GM12878 (cell line): ENCODE measurements around the gene NHS. TPM values are rescaled to one million over a fixed set of nuclear protein-coding genes. Genes with fewer than 3 reads are reported as not detected.

ENCODE experiments used
- ATAC-seq: fragments of 200-7000 bp; cut with Tn5 transposase; 3 replicates; pipeline ENCODE4 v1.9.1; 2020; ENCODE audit warnings: mild to moderate bottlenecking, moderate library complexity
- BruUV-seq: library from RNA; stranded (reverse); fragments of 400-500 nt; replicated peaks from 2 replicates; lab custom pipeline; 2021; lab: Mats Ljungman, UMichigan
- CTCF ChIA-PET: fragments of 300-600 bp; sonication (Branson Sonifier 250); formaldehyde crosslinking; extraction: SDS; loops from one replicate; lab custom pipeline; 2021; ENCODE audit warnings: inconsistent platforms; lab: Yijun Ruan, JAX
- POLR2A ChIA-PET: fragments of 350-600 bp; formaldehyde crosslinking; extraction: SDS; loops from one replicate; lab custom pipeline; 2021; ENCODE audit warnings: inconsistent platforms; lab: Charles Lee
- RAD21 ChIA-PET: fragments of 300-600 bp; sonication (Branson Sonifier 250); formaldehyde crosslinking; loops from one replicate; lab custom pipeline; 2023; ENCODE audit warnings: antibody characterized with exemption; ENCODE audit not compliant: unreplicated experiment; lab: Charles Lee
- SMC1A ChIA-PET: fragments of 300-600 bp; sonication (Branson Sonifier 250); formaldehyde crosslinking; loops from one replicate; lab custom pipeline; 2023; ENCODE audit not compliant: unreplicated experiment, uncharacterized antibody; lab: Charles Lee
- DNase-seq: peaks from one replicate; pipeline ENCODE4 v3.0.0-alpha.2; 2011; ENCODE audit warnings: low read depth, low spot score
- FAIRE-seq: peaks from 3 replicates; lab custom pipeline; 2011; peaks lifted over from hg19 to GRCh38; lab: Jason Lieb, UNC
- H2AFZ ChIP-seq: 2 replicates; pipeline ENCODE4 v1.6.0; 2011; ENCODE audit warnings: low read depth, low read length, control low read depth; ENCODE audit not compliant: control insufficient read depth
- H3K27ac ChIP-seq: 2 replicates; pipeline ENCODE4 v1.5.1; 2011; ENCODE audit warnings: control low read depth; ENCODE audit not compliant: control insufficient read depth, insufficient read depth
- H3K27me3 ChIP-seq, 2 experiments: replicated peaks in 1 of 2; 2 replicates each; pipeline versions ENCODE4 v1.6.0 to v1.6.1; 2011; ENCODE audit warnings: low read length in 1 of 2; ENCODE audit not compliant: control insufficient read depth in 2 of 2, insufficient read depth in 2 of 2
- H3K36me3 ChIP-seq, 2 experiments: 2 replicates each; pipeline ENCODE4 v1.5.1; 2011; ENCODE audit warnings: low read length in 1 of 2; ENCODE audit not compliant: control insufficient read depth in 2 of 2, insufficient read depth in 2 of 2
- H3K4me1 ChIP-seq: 2 replicates; pipeline ENCODE4 v1.6.1; 2011; ENCODE audit warnings: mild to moderate bottlenecking, low read length, moderate library complexity, mixed read lengths; ENCODE audit not compliant: control insufficient read depth, insufficient read depth
- H3K4me2 ChIP-seq: 2 replicates; pipeline ENCODE4 v1.6.0; 2011; ENCODE audit warnings: control low read depth; ENCODE audit not compliant: control insufficient read depth, insufficient read depth
- H3K4me3 ChIP-seq: fragments of 200-600 bp; sonication (generic); 2 replicates; pipeline ENCODE4 v1.5.1; 2016
- H3K79me2 ChIP-seq: 2 replicates; pipeline ENCODE4 v1.6.0; 2011; ENCODE audit warnings: low read length; ENCODE audit not compliant: control insufficient read depth, insufficient read depth
- H3K9ac ChIP-seq: 2 replicates; pipeline ENCODE4 v1.8.0; 2011; ENCODE audit warnings: low read length, control low read depth, mixed read lengths; ENCODE audit not compliant: control insufficient read depth, insufficient read depth
- H3K9me3 ChIP-seq: replicated peaks from 3 replicates; pipeline ENCODE4 v1.5.1; 2011; ENCODE audit warnings: mild to moderate bottlenecking, low read length; ENCODE audit not compliant: control insufficient read depth, insufficient read depth
- H4K20me1 ChIP-seq: 2 replicates; pipeline ENCODE4 v1.6.0; 2011; ENCODE audit not compliant: control insufficient read depth, insufficient read depth
- MTA2 ChIP-seq: fragments of 450-650 bp; IDR thresholded peaks from 2 replicates; pipeline ENCODE4 v1.6.1; 2016; ENCODE audit warnings: low read depth, mild to moderate bottlenecking, moderate library complexity
- RUNX3 ChIP-seq: IDR thresholded peaks from 2 replicates; pipeline ENCODE4 v1.6.1; 2012; ENCODE audit warnings: low read length, inconsistent platforms
- SRF ChIP-seq, 2 experiments: IDR thresholded peaks; 2 replicates each; pipeline ENCODE4 v1.6.1; 2011; ENCODE audit warnings: low read depth in 2 of 2, low read length in 2 of 2, mild to moderate bottlenecking in 1 of 2, moderate library complexity in 1 of 2
- WGBS: methylation state at CpG from one replicate; pipeline ENCODE4 v1.1.6; 2016; ENCODE audit warnings: low lambda C conversion rate; ENCODE audit not compliant: insufficient replicate concordance, insufficient coverage; ENCODE audit errors: missing lambda C conversion rate; 5-methylcytosine and 5-hydroxymethylcytosine counted together
- in situ Hi-C: fragments of 300-500 bp; cut with MboI; formaldehyde crosslinking; loops from 9 replicates; pipeline ENCODE4 v1.14.3; 2018; ENCODE audit warnings: mixed read lengths
- intact Hi-C: fragments of 100-400 bp; cut with micrococcal nuclease; formaldehyde crosslinking; loops from one replicate; pipeline ENCODE4 v1.14.2; 2022; ENCODE audit not compliant: unreplicated experiment
- polyA plus RNA-seq, 11 experiments: library from polyadenylated mRNA; depleted of rRNA in 4 of 11; unstranded in 6 of 11; stranded (reverse) in 5 of 11; fragments of >200 nt; fragmentation: Nextera tagmentation in 4 of 11; fragmentation: Illumina TruSeq in 1 of 11; extraction: Ambion mirVana in 4 of 11; extraction: Trizol in 1 of 11; gene quantifications; 1 replicate in 1 of 11; 2 replicates in 10 of 11; pipeline versions ENCODE4 v1.2.1 to v1.2.3, GENCODE V29; 2011 to 2016; ENCODE audit warnings: inconsistent platforms in 2 of 11, missing spikeins in 2 of 11, low read depth in 1 of 11
- total RNA-seq, 4 experiments: library from RNA; depleted of rRNA in 3 of 4; stranded (reverse); fragments of >200 nt in 3 of 4; fragmentation: Illumina TruSeq in 1 of 4; extraction: Trizol in 1 of 4; gene quantifications; 2 replicates each; pipeline versions ENCODE4 v1.2.1 to v1.2.3, GENCODE V29; 2013 to 2021

The NHS gene
- total and polyA plus RNA-seq, 10 of the 15 experiments (the other 5 are each of a cell fraction or from before 2014, with no cell fraction given), result under 0.01 to 0.07 (median 0.03) TPM; not detected in 7

DNA sequence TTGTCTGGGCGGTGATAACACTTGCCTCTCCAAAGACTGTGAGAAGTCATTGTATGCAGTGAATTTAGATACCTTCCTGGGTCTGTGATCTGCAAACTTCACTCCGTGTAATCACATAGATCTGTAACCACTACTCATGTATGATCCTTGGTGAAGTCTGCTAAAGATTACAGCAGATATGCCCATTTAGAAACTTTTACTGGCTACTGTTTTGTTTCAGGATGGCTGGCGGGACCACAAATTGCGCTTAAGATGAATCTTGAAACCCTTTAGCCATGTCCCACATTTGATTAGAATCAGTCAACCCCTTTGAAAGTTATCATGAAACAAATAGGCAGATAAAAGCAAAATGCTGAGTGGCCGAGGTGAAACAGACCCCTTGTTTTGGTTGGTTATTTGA, 235.8 kb downstream of the NHS start:
- Histone ChIP-seq H3K36me3 (no peaks in the 10 kb centered on the region), H2AFZ (no peak overlapping the region), H3K79me2 (no peaks in the 10 kb centered on the region), H3K27me3 (no peaks in the 10 kb centered on the region; a peak in 1 of 4 replicates), H3K4me1 (no peaks in the 10 kb centered on the region), H4K20me1 (no peaks in the 10 kb centered on the region), H3K27ac (no peak overlapping the region), H3K4me2 (no peak overlapping the region), H3K9ac (no peak overlapping the region)
- BruUV-seq, result no TSS peak
- WGBS, result 44% methylated on average over 5 of the region's 5 CpGs
- ChIA-PET CTCF (no interaction called here), POLR2A (no interaction called here), RAD21 (no interaction called here), SMC1A (no interaction called here)
- ATAC-seq (no peak), FAIRE-seq (no peak), DNase-seq (no peak)
- intact Hi-C loops, result no loop called here
- in situ Hi-C loops, result no loop called here
- TF ChIP-seq MTA2, result no peak
- TF ChIP-seq, all 136 proteins: peak for 0
- H3K9me3 ChIP-seq, result no peaks in the 10 kb centered on the region
- H3K4me3 ChIP-seq, result no peak overlapping the region

DNA sequence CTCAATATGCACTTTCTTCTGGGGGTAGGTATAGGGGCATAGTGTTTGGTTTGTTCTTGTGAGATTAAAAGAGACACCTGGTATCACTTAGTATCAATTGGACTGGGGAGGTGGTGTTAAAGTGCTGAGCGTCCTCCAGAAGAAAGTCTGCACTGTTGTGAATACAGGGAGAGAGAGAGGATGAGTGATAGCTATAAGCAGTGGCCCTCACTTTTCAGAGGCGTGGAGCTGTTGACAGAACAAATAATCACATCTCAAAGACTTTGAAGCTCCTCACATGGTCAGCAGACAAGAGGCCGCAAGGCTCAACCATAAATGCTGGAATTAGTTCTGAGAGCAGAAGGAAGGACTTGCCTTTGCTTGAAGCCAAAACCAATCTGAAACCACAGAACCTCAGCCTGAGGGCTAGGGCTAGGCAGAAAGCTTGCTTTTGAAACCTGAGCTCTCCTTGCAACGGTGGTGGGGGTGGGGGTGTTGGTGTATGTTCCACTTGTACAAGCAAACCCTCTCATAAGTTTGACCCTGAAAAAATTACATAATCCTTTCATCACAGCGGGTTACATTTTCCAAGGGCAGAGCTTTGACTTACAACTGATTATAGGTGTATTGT, 239.1 kb downstream of the NHS start:
- RAD21 ChIA-PET, result no interaction called here
- peak; percentile 54 for ATAC-seq
- H3K9me3 ChIP-seq, result no peaks in the 10 kb centered on the region
- 30% methylated on average over 5 of the region's 5 CpGs for WGBS
- TF ChIP-seq RUNX3 (peak; percentile 20; the same call in 1 of the 2 replicates), SRF (IDR thresholded peaks at IDR 0.05; ENCODE audit: low read depth in 2 of 2, low read length in 2 of 2) (no peak)
- TF ChIP-seq, all 136 proteins: peak for 1
- no TSS peak for BruUV-seq
- Histone ChIP-seq H3K9ac (no peak overlapping the region), H3K27me3 (no peaks in the 10 kb centered on the region; a peak in 1 of 4 replicates), H3K36me3 (no peaks in the 10 kb centered on the region), H4K20me1 (no peaks in the 10 kb centered on the region), H3K79me2 (no peaks in the 10 kb centered on the region), H2AFZ (no peak overlapping the region), H3K4me2 (no peak overlapping the region), H3K4me3 (no peak overlapping the region), H3K4me1 (no peaks in the 10 kb centered on the region), H3K27ac (no peak overlapping the region)
- DNase-seq, result no peak
- in situ Hi-C loops, result no loop called here
- intact Hi-C loops, result no loop called here
- no peak for FAIRE-seq
- SMC1A ChIA-PET, result no interaction called here
- POLR2A ChIA-PET, result no interaction called here
- CTCF ChIA-PET, result no interaction called here
